Measurements from ENCODE around the gene ZNF519.
"Not testable (repeated sequence)": the region's sequence is repeated elsewhere in the genome, so short reads cannot be mapped to it uniquely, and the experiment has no call there.

DNA sequence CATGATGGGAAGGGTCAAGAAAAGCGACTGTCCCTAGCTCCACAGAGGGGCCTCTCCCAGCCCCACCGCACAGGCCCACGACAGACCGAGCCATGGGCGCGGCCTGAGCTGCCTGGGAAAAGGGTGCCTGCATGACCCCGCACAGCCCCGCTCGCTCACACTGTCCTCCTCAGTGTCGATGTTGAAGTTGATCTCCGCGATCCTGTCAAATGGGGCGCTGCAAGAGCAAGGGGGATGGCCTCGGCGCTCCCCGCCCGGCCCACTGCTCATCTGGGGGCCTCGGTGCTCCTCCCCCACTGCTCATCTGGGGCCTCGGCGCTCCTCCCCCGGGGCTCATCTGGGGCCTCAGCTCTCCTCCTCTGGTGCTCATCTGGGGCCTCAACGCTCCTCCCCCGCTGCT is 14.5 kb upstream of the ZNF519 start:
- TF ChIP-seq YY1 (IDR thresholded peaks at IDR 0.05; ENCODE audit: insufficient read depth, insufficient read length); SUZ12 (IDR thresholded peaks at IDR 0.05; ENCODE audit: extremely low read depth, insufficient read depth, insufficient read length); ZNF274 (IDR thresholded peaks at IDR 0.05; ENCODE audit: low read depth, low read length): not testable (repeated sequence)
